ENCODE measurements around the gene MGAT3.

Gene MGAT3

DNA sequence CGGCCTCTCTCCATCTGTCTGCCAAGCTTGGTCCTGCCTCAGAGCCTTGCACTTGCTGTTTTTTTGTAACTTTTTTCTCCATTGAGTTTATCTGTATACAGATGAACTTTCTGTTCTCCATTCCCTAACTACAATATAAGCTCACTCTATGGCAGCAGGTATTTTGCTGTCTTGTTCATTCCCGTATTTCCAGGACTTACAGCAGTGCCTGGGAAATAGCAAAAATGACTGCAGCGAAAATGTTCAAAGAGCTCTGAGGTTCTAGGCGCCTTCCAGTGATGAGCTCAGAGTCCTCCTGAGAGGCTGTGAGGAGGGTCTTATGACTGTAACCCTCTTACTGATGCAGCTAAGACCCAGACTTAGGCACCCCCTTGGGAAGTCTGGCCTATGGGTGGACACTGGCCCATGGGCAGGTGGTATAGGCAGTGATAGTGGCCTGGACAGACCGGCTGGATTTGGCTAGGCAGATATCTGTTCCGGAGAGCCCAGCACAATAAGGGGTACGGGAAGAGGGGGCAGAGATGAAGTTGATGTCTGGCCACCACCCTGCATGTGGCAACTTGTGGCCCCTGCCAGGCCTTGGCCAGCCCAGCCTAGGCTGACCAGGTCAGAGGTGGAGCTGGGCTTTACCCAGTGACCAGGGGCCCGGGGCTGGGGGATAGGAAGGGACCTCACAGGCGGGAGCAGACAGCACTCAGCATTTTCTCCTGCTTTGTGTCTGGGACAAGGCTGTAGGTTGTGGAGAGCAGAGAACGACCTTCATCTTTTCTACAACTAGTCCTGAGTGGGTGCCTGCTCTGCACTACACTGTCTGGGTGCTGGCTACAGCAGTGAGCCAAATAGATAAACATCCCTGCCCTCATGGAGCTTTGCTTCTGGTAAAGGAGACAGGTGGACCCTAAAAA lies 68.2 kb downstream of the MGAT3 start:
- no peaks in the 10 kb centered on the region for H3K9me3 Mint-ChIP-seq
- peaks cover 78% of the 10 kb centered on the region for H3K4me1 Mint-ChIP-seq (ENCODE audit: low read depth)
- H3K36me3 Mint-ChIP-seq (ENCODE audit: low read depth), result peaks cover 68% of the 10 kb centered on the region
- H3K27me3 Mint-ChIP-seq, result peaks cover 3% of the 10 kb centered on the region
- H3K4me3 Mint-ChIP-seq, result peak overlapping the region; percentile 59
- H3K27ac Mint-ChIP-seq, result peak overlapping the region; percentile 81

DNA sequence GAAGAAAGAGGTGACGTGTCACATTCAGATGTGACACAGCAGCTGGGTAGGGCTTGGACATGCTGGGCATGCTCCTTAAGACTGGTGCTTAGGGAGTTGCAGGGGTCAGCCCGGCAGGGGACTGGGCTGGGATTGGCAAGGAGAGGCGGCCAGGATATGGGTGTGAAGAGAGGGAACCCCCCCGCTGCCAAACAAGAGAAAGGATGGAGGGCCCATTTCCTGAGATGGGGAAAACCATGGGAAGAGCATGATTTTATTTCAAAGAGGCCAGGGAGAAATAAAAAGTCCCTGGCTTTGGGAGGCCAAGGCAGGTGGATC lies 68.8 kb downstream of the MGAT3 start:
- H3K4me3 Mint-ChIP-seq, result peak overlapping the region; percentile 28
- peaks cover 81% of the 10 kb centered on the region for H3K4me1 Mint-ChIP-seq (ENCODE audit: low read depth)
- no peaks in the 10 kb centered on the region for H3K27me3 Mint-ChIP-seq
- peaks cover 68% of the 10 kb centered on the region for H3K36me3 Mint-ChIP-seq (ENCODE audit: low read depth)
- H3K27ac Mint-ChIP-seq, result peak overlapping the region; percentile 78
- H3K9me3 Mint-ChIP-seq, result no peaks in the 10 kb centered on the region

DNA sequence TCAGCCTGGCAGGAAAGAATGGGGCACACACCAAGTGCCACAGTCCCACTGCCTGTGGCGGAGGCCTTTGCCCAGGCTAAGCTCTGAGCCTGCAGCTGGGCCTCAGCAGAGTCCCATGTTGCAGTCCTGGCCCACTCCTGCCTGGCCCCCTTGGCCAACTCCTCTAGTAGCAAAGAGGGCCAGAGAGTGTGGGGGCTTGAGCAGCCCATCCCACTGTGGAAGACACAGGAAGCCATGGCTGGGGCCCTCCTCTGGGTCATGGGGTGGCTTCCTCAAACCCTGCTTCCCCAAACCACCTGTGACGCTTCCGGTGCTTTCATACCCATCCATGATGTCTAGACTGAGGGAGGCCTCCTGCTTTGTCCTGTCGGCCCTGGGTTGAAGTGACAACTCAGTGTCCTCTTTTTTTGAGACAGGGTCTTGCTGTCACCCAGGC lies 69.9 kb downstream of the MGAT3 start:
- Mint-ChIP-seq H3K27ac (peak overlapping the region; percentile 18), H3K4me1 (ENCODE audit: low read depth) (peaks cover 88% of the 10 kb centered on the region), H3K4me3 (no peak overlapping the region), H3K27me3 (no peaks in the 10 kb centered on the region), H3K36me3 (ENCODE audit: low read depth) (peaks cover 67% of the 10 kb centered on the region), H3K9me3 (no peaks in the 10 kb centered on the region)

DNA sequence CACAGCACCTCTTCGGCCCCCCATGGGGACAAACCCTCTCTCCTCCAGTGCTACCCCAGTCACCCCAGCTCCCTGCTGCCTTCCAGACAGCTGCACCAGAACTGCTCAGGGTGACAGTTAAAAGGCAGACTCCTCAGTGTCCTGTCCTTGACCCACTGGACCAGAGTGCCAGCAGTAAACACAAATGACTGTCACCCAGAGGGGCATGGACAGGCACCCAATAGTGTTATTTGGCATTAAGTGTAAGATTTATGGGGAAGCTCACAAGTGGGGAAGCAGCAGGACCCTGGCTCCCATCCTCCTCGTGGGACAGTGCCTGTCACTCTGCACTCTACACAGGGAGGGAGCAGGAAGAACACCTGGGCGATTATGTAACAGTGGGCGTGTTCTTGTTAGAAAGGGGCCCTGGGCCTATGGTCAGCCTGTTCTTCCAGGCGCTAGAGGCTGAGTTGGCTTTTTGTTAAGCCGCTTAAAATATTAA lies 70.7 kb downstream of the MGAT3 start:
- Mint-ChIP-seq H3K27ac (peak overlapping the region; percentile 18), H3K36me3 (ENCODE audit: low read depth) (peaks cover 62% of the 10 kb centered on the region), H3K9me3 (no peaks in the 10 kb centered on the region), H3K27me3 (no peaks in the 10 kb centered on the region), H3K4me3 (no peak overlapping the region), H3K4me1 (ENCODE audit: low read depth) (peaks cover 84% of the 10 kb centered on the region)

DNA sequence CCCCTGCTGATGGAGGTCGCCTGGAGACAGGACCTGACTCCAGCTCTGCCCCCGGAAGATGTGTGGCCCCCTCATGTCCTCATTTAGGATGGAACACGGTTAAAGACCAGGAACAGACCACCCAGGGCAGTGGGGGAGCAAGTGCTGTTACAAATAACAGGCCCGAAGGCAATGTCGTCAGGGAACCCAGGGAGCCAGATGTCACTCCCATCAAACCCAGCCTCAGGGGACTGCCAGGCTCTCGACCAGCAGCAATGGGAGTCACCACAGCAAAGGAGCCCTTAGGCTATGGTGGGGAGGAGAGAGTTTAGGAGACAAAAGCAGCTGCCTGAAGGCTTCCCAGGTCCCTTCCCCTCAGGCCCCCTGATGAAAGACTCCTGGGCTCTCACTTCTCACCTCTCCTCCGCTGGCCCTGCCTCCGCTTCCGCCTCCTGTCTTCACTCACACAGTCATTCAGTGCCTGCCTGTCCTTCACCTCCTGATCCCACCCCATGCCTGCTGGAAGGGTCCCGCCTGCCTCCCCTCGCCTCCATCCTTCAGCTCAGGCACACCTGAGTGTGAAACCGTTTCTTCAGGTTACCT lies 71.4 kb downstream of the MGAT3 start:
- Mint-ChIP-seq H3K27ac (peak overlapping the region; percentile 54), H3K4me3 (peak overlapping the region; percentile 78), H3K9me3 (no peaks in the 10 kb centered on the region), H3K36me3 (ENCODE audit: low read depth) (peaks cover 56% of the 10 kb centered on the region), H3K4me1 (ENCODE audit: low read depth) (peaks cover 80% of the 10 kb centered on the region), H3K27me3 (no peaks in the 10 kb centered on the region)

DNA sequence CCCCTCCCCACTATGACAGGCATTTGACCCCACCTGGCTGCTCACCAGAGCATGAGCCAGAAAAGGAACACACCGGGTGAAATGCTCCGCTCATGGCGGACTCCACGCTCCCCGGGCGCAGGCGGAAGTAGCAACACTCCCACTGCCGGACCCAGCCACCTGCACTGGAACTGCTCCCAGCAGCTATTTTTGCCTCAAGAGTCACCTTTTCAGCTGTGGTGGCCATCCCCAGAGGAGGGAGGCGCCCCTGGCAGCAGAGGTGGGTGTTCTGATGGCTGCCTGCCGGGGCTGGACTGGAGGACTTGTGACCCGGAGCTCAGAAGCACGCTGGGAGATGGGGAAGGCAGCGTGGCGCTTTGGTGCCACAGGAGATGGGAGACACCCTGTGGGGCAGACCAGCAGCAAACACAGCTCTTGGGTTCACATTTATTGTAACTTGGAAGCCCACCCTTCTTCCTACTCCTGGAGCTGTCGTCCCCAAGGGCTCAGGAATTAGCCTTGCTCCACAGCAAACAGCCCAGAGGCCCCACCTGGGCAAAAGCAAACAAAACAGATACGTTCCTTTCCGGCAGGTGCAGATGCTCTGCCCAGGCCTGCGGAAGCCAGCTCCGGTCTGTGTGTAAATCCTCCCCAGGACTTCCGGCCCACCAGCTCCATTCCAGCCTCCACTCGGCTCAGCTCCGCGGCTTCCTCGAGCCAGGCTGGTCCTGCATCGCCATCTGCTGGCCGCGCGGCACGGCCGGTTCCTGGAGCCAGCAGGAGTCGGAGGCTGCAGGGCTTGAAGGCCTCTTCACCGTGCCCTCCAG lies 72.1 kb downstream of the MGAT3 start:
- peak overlapping the region; percentile 78 for H3K4me3 Mint-ChIP-seq
- H3K27ac Mint-ChIP-seq, result peak overlapping the region; percentile 70
- H3K9me3 Mint-ChIP-seq, result no peaks in the 10 kb centered on the region
- peaks cover 51% of the 10 kb centered on the region for H3K36me3 Mint-ChIP-seq (ENCODE audit: low read depth)
- no peaks in the 10 kb centered on the region for H3K27me3 Mint-ChIP-seq
- H3K4me1 Mint-ChIP-seq (ENCODE audit: low read depth), result peaks cover 78% of the 10 kb centered on the region

DNA sequence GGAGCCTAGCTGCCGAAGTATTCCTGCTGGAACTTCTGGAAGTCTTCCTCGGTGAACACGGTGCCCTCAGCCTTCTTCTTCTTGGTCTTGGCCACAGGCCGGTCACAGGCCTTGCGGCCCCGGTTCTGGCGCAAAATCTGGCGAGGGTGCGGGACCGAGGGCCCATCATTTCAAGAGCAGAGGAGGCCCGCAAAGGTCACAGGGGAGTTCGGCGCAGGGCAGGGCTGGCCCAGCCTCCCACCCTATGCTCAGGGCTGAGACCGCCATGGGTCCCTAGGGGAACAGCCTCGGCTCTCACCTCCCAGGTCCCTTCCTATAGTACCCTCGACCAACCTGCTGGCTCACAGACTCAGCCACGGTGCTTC lies 72.7 kb downstream of the MGAT3 start:
- peak overlapping the region; percentile 70 for H3K27ac Mint-ChIP-seq
- H3K36me3 Mint-ChIP-seq (ENCODE audit: low read depth), result peaks cover 46% of the 10 kb centered on the region
- peak overlapping the region; percentile 78 for H3K4me3 Mint-ChIP-seq
- H3K9me3 Mint-ChIP-seq, result no peaks in the 10 kb centered on the region
- no peaks in the 10 kb centered on the region for H3K27me3 Mint-ChIP-seq
- peaks cover 76% of the 10 kb centered on the region for H3K4me1 Mint-ChIP-seq (ENCODE audit: low read depth)

DNA sequence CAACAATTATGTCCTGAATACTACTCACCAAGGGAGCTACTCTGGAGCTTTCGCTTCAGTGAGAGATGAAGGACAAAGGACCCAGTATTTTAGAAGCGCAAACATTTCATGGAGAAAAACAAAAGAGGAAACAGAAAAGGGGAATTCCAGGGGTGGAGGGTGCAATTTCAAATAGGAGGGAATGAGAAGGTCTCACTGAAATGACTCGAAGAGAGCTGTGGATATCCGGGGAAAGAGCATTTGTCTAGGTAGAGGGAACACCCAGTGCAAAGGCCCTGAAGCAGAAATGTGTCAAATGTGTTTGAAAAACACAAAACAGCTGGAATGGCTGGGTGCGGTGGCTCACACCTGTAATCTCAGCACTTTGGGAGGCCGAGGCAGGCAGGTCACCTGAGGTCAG lies 73.3 kb downstream of the MGAT3 start:
- H3K4me3 Mint-ChIP-seq, result peak overlapping the region; percentile 78
- H3K27ac Mint-ChIP-seq, result peak overlapping the region; percentile 67
- H3K36me3 Mint-ChIP-seq (ENCODE audit: low read depth), result peaks cover 40% of the 10 kb centered on the region
- H3K9me3 Mint-ChIP-seq, result no peaks in the 10 kb centered on the region
- no peaks in the 10 kb centered on the region for H3K27me3 Mint-ChIP-seq
- H3K4me1 Mint-ChIP-seq (ENCODE audit: low read depth), result peaks cover 71% of the 10 kb centered on the region

DNA sequence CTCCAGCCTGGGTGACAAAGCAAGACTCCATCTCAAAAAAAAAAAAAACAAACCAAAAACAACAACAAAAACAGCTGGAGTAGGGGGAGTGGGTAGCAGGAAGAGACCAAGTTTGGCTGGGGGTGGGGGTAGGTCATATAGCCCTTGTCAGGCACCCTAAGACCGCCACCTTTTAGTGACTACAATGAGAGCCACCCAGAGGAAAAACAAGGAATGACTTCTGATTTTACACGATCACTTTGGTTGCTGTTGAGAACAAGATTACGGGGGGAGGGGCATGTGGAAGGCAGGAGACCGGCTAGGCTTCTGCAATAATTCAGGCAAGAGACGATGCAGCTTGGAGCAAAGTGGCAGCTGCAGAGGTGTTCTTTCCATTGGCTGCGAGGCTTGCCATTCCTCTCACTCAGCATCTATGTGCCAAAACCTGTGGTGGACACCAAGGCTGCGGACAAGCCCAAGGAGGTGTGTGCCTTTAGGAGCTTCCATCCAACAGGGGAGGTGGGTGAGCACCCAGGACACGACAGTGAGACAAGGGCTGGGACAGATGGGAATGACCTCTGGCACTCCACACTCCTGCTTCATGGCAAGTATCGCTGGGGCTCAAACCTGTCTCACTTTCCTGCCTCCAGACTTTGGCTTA lies 74.0 kb downstream of the MGAT3 start:
- Mint-ChIP-seq H3K36me3 (ENCODE audit: low read depth) (peaks cover 33% of the 10 kb centered on the region), H3K27ac (peak overlapping the region; percentile 96), H3K27me3 (no peaks in the 10 kb centered on the region), H3K9me3 (no peaks in the 10 kb centered on the region), H3K4me3 (peak overlapping the region; percentile 96), H3K4me1 (ENCODE audit: low read depth) (peaks cover 64% of the 10 kb centered on the region)

DNA sequence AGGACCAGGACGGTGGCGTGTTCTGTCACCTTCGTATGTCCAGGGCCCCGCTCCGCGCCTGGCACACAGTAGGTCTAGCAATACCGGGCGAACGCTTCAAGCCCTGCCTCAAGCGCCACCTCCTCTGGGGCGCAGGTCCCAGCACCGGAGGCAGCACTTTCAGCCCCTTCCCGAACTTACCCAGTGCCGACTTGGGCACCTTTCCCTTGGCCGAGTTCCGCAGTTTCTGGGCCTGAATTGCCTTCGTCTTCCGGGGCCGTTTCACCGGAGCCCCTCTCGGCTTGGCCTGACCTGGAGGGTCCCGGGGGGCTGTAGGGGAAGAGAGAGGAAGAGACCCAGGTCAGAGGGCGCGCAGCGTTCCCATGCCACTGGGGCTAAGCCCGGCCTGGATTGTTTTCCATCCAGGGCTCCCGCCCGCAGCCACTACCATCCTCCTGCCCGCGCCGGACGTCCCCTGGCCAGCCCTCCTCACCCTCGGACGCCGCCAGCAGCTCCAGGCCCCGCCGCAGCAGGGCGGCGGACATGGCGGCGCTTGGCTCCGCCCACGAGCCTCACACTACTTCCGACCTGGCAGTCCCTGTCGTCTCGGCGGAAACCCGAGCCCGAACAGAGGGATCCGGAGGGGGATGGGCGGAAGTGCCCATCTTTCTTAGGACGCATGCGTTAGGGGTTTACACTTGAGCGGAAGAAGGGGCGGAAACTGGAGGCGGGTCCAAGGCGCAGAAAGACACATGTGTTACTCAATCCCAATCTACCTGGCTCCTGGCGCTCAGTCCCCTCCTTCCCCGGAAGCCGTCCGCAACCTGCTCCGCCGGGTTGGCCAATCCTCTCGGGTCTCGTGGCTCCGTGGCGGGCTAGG lies 75.6 kb downstream of the MGAT3 start, which contains the start of gene RPS19BP1:
TSS of gene RPS19BP1 (minus strand) at position 534 of the 859 bp plus-strand sequence. CDS start at position 524, 10 bp downstream.
- Mint-ChIP-seq H3K4me3 (peak within 1 kb of the TSS; percentile 96), H3K4me1 (ENCODE audit: low read depth) (peaks cover 50% of the 10 kb centered on the region), H3K9me3 (no peaks in the 10 kb centered on the region), H3K27me3 (no peaks in the 10 kb centered on the region), H3K27ac (peak within 1 kb of the TSS; percentile 96), H3K36me3 (ENCODE audit: low read depth) (peaks cover 33% of the 10 kb centered on the region)

DNA sequence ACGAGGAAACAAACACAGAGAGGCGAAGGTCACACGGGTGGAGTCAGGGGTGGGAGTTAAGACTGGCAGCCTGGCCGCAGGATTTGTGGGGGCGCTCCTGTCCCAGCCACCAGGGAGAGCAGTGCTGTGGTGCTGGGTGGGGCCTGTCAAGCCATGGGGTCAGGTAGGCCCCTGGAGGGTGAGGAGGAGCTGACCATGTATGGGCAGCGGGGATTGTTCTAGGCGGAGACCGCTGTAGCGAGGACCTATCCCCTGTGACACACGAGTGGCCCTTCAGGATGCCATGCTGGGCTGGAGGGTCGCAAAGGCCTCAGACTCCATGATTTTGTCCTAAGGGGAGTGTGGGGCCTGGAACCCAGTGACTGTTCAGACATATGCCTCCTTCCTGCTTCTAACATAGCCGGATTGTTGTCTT lies 77.3 kb downstream of the MGAT3 start:
- Mint-ChIP-seq H3K27ac (peak overlapping the region; percentile 36), H3K36me3 (ENCODE audit: low read depth) (peaks cover 28% of the 10 kb centered on the region), H3K4me3 (no peak overlapping the region), H3K4me1 (ENCODE audit: low read depth) (peaks cover 40% of the 10 kb centered on the region), H3K27me3 (no peaks in the 10 kb centered on the region), H3K9me3 (no peaks in the 10 kb centered on the region)

DNA sequence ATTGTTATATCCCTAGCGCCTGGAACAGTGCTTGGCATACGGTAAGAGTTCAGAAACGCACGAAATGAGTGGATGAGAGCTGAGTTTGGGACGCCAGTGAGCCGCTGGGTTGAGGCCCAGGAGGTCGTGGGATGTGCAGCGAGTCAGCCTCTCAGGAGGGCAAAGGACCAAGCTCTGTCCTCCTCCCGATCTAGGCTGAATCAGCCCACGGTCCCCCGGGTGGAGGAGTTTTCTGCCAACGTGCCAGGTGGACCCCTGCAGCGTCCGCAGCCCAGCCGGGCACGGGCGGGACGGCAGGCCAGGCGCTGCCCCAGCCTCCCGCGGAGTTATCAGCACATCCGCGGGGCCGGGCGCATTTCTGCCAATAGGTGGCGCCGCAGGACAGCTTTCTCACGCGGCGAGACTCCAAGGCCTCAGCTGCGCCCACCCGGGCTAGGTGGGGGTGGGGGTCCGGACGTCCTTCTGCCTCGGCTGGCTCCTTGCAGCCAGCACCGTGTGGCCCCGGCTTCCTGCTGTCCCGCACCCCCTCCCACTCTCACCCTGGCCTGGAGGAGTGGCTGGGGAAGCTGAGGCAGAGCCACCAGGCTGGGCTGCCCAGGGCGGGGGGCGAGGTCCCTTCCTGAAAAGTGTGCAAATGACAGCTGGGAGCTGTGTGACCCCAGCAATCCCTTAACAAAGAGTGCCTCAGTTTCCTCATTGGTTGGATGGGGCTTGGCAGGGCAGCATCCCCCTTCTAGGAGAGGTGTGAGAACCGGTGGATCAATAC lies 78.0 kb downstream of the MGAT3 start:
- H3K27me3 Mint-ChIP-seq, result no peaks in the 10 kb centered on the region
- no peak overlapping the region for H3K27ac Mint-ChIP-seq
- H3K36me3 Mint-ChIP-seq (ENCODE audit: low read depth), result peaks cover 22% of the 10 kb centered on the region
- H3K4me1 Mint-ChIP-seq (ENCODE audit: low read depth), result peaks cover 33% of the 10 kb centered on the region
- no peaks in the 10 kb centered on the region for H3K9me3 Mint-ChIP-seq
- no peak overlapping the region for H3K4me3 Mint-ChIP-seq

DNA sequence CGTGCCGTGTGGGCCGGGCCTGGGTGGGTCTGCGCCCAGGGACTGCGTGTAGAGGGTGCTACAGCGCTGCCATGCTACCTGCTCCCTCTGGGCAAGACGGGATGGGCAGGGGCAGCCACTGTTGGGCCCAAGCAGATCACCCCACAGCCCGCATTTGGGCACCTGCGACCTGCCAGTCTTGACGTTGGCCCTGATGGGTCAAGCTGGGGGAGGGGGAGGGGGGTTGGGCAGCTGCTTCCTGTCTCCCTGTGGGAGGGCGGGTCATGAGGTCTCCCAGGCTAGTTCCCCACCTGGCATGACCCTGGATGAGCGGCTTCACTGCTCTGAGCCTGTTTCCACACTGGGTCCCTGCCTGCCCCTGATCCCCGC lies 78.5 kb downstream of the MGAT3 start:
- Mint-ChIP-seq H3K27ac (no peak overlapping the region), H3K36me3 (ENCODE audit: low read depth) (peaks cover 16% of the 10 kb centered on the region), H3K4me1 (ENCODE audit: low read depth) (peaks cover 27% of the 10 kb centered on the region), H3K9me3 (no peaks in the 10 kb centered on the region), H3K4me3 (no peak overlapping the region), H3K27me3 (no peaks in the 10 kb centered on the region)

Data from stimulated activated naive CD8-positive, alpha-beta T cell treated with anti-CD3 and anti-CD28 coated beads, Interleukin-15, Interleukin-2, amounts not matched to agents 100 ng/mL and 50 ng/mL, for 24 hours (primary cell).